MM.1S (cell line): ENCODE data around the gene ARAP3.

ENCODE experiments used
- DNase-seq: peaks from one replicate; pipeline ENCODE4 v3.0.0-alpha.2; 2015
- H2AFZ ChIP-seq: fragments of 300-600 bp; sonication (generic); 2 replicates; pipeline ENCODE4 v1.6.0; 2016; ENCODE audit warnings: antibody characterized with exemption, low read length
- H3F3A ChIP-seq: fragments of 300-600 bp; sonication (generic); 2 replicates; pipeline ENCODE4 v1.6.1; 2016; ENCODE audit warnings: mild to moderate bottlenecking, antibody characterized with exemption, low read length, moderate library complexity, mixed read lengths; ENCODE audit not compliant: insufficient read depth
- H3K27ac ChIP-seq: fragments of 300-600 bp; sonication (generic); 2 replicates; pipeline ENCODE4 v1.5.1; 2016; ENCODE audit warnings: mild to moderate bottlenecking, low read length
- H3K27me3 ChIP-seq: fragments of 300-600 bp; sonication (generic); replicated peaks from 2 replicates; pipeline ENCODE4 v1.6.0; 2016; ENCODE audit warnings: low read length; ENCODE audit not compliant: insufficient read depth
- H3K36me3 ChIP-seq: fragments of 300-600 bp; sonication (generic); replicated peaks from 2 replicates; pipeline ENCODE4 v1.6.1; 2016; ENCODE audit warnings: mild to moderate bottlenecking, low read length, mixed read lengths; ENCODE audit not compliant: insufficient read depth
- H3K4me1 ChIP-seq: fragments of 300-600 bp; sonication (generic); 2 replicates; pipeline ENCODE4 v1.6.1; 2016; ENCODE audit warnings: low read length, mixed read lengths
- H3K4me2 ChIP-seq: fragments of 300-600 bp; sonication (generic); 2 replicates; pipeline ENCODE4 v1.6.0; 2016; ENCODE audit warnings: low read depth, low read length
- H3K4me3 ChIP-seq: fragments of 300-600 bp; sonication (generic); 2 replicates; pipeline ENCODE4 v1.5.1; 2016; ENCODE audit warnings: low read length, mixed read lengths
- H3K79me2 ChIP-seq: fragments of 300-600 bp; sonication (generic); 2 replicates; pipeline ENCODE4 v1.6.1; 2016; ENCODE audit warnings: mixed run types, low read length, mixed read lengths
- H3K9ac ChIP-seq: fragments of 300-600 bp; sonication (generic); 2 replicates; pipeline ENCODE4 v1.6.1; 2016; ENCODE audit warnings: low read length, mixed read lengths
- H3K9me2 ChIP-seq: fragments of 300-600 bp; sonication (generic); replicated peaks from 2 replicates; pipeline ENCODE4 v1.6.1; 2016; ENCODE audit warnings: mild to moderate bottlenecking, low read length, mixed read lengths; ENCODE audit not compliant: insufficient read depth
- H3K9me3 ChIP-seq: fragments of 300-600 bp; sonication (generic); replicated peaks from 2 replicates; pipeline ENCODE4 v1.6.1; 2016; ENCODE audit warnings: mild to moderate bottlenecking, low read length, mixed read lengths; ENCODE audit not compliant: insufficient read depth
- H4K20me1 ChIP-seq: fragments of 300-600 bp; sonication (generic); 2 replicates; pipeline ENCODE4 v1.6.1; 2016; ENCODE audit warnings: mild to moderate bottlenecking, low read length, moderate library complexity, mixed read lengths; ENCODE audit not compliant: insufficient read depth
- EZH2 ChIP-seq: fragments of 300-600 bp; sonication (generic); optimal IDR thresholded peaks from 2 replicates; pipeline ENCODE3; 2017; ENCODE audit warnings: low read depth, mild to moderate bottlenecking, antibody characterized with exemption, low read length, mixed read lengths
- EZH2phosphoT487 ChIP-seq: fragments of 300-600 bp; sonication (generic); IDR thresholded peaks from 2 replicates; pipeline ENCODE4 v1.6.1; 2018; ENCODE audit warnings: antibody characterized with exemption, low read length
- TF ChIP-seq, protein P1 (sequence below): fragments of 300-600 bp; sonication (generic); IDR thresholded peaks from 2 replicates; pipeline ENCODE4 v1.5.1; 2016; ENCODE audit warnings: antibody characterized with exemption, low read length, mixed read lengths

Gene ARAP3

DNA sequence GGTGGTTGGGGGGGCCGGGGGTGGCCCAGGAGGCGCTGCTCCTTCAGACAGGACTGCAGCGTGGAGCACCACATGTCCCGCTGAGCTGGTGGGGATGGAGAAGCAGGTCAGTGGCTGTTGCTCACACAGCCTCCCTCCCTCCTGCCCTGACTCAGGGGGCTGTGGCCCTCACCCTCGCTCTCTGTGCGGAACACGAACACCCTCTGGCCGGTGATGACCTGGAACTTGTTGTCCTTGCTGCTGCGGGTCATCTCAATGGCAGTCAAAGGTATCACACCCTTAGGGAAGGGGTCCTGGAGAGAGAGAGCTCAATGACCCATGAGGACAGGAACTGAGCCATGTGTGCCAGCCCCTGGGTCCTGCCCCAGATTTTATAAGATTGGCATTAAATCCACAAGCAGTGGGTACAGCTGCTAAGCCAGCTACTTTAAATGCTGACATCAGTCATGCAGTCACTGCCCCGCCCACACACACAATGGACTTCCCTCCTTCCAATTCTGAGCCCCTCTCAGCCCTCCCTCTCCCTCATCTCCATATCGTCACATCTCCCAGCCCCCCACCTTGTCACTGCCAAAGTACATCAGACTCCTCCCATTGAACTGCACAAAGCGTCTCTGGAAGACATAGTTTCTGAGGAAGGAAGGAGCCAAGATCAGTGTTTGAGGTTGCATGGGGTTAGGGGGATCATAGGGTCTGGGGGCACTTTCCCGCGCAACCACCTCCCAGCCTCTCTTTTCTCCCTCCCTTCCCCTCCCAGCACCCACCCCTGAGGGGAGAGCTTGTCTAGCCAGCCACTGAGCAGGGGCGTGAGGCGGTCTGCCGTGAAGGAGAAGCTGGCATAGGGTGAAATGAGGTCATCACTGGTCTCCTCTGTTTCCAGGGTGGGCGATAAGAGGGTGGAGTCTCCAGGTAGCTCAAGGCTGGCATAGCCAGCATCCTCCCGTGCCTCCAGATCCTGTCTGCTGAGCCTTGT, 8.9 kb downstream of the ARAP3 start:
- no peak overlapping the region for H3K9ac ChIP-seq
- no peaks in the 10 kb centered on the region for H4K20me1 ChIP-seq
- H3K9me3 ChIP-seq: no peaks in the 10 kb centered on the region
- no peaks in the 10 kb centered on the region; the same call in 1 of the 2 replicates for H3K27me3 ChIP-seq
- H3K79me2 ChIP-seq: no peaks in the 10 kb centered on the region
- TF ChIP-seq EZH2 (no peak), EZH2phosphoT487 (no peak)
- TF ChIP-seq, protein P1, sequence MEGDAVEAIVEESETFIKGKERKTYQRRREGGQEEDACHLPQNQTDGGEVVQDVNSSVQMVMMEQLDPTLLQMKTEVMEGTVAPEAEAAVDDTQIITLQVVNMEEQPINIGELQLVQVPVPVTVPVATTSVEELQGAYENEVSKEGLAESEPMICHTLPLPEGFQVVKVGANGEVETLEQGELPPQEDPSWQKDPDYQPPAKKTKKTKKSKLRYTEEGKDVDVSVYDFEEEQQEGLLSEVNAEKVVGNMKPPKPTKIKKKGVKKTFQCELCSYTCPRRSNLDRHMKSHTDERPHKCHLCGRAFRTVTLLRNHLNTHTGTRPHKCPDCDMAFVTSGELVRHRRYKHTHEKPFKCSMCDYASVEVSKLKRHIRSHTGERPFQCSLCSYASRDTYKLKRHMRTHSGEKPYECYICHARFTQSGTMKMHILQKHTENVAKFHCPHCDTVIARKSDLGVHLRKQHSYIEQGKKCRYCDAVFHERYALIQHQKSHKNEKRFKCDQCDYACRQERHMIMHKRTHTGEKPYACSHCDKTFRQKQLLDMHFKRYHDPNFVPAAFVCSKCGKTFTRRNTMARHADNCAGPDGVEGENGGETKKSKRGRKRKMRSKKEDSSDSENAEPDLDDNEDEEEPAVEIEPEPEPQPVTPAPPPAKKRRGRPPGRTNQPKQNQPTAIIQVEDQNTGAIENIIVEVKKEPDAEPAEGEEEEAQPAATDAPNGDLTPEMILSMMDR: no peak
- no peaks in the 10 kb centered on the region for H3K9me2 ChIP-seq
- no peak for DNase-seq
- no peak overlapping the region for H2AFZ ChIP-seq
- no peak overlapping the region for H3K4me3 ChIP-seq
- no peaks in the 10 kb centered on the region for H3K4me1 ChIP-seq
- no peak overlapping the region for H3K27ac ChIP-seq
- H3K36me3 ChIP-seq: no peaks in the 10 kb centered on the region
- H3F3A ChIP-seq: no peaks in the 10 kb centered on the region
- H3K4me2 ChIP-seq: no peak overlapping the region

DNA sequence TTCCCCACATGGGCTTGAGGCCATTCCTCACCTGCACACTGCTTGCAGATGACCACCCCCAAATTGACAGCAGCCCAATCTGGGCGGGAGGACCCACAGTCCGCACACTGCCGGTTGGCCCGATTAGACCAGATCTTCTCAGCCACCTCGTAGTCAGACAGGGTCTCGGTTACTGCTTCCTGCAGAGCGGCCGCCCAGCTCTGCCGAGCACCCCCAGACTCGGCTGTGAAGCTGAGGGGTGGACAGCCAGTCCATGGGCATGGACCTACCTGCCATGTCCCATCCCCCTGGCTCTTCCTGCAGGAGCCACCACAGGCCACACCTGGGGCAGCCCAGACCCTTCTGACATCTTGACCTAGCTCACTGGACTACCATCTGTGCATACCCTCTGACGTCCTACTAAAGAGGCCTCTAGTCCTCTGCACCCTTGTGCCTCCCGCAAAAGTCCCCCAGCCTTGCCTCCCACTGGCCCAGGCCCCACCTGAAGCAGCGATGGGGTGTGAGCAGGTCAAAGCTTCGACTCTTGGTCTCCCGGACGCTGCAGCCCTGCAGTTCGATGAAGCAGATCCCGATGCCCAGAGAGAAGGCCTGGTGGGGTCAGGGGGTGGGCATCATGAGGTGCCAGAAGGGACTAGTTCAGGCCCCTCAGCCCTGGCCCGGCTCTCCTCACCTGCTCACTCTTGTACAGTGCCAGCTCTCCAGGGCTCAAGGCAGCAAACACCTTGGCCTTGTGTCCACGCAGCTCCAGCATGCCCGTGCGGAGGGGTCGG, 9.8 kb downstream of the ARAP3 start:
- no peaks in the 10 kb centered on the region for H3K79me2 ChIP-seq
- no peaks in the 10 kb centered on the region for H3K36me3 ChIP-seq

DNA sequence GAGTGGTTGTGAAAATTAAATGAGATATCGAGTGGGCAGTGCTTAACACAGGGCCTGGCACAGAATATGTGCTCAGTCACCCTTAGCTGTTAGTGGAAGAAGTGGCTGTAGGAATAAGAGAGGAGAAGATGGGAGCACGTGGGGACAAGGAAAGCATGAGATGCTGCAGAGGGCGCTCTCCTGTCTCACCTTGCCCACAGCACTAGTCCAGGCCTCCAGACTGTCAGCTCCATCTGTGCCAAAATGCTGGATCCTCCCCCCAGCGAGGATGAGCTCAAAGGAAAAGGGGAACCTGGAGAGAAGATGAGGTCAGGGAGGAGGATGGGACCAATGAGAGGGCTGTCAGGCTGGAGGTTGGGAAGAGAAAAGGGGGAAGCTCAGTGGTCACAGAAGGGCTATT, 12.5 kb downstream of the ARAP3 start:
- Histone ChIP-seq H3K9me3 (no peaks in the 10 kb centered on the region), H3K36me3 (no peaks in the 10 kb centered on the region), H3K4me2 (no peak overlapping the region), H4K20me1 (no peaks in the 10 kb centered on the region), H3K9me2 (no peaks in the 10 kb centered on the region), H3K9ac (no peak overlapping the region), H3K4me1 (no peaks in the 10 kb centered on the region), H3F3A (no peaks in the 10 kb centered on the region), H3K4me3 (no peak overlapping the region), H3K79me2 (no peaks in the 10 kb centered on the region), H3K27ac (no peak overlapping the region), H3K27me3 (no peaks in the 10 kb centered on the region), H2AFZ (0 out of 2 replicates have a peak overlapping the region, but pooled peaks have one; percentile 21)
- TF ChIP-seq, protein P1: peak; percentile 7; the same call in 1 of the 2 replicates
- no peak for TF ChIP-seq EZH2
- DNase-seq: no peak

More for the DNA sequence above, 9.8 kb downstream of the ARAP3 start:
- H3K27me3 ChIP-seq: no peaks in the 10 kb centered on the region; the same call in 1 of the 2 replicates
- H3K9me3 ChIP-seq: no peaks in the 10 kb centered on the region
- no peaks in the 10 kb centered on the region for H3F3A ChIP-seq
- no peaks in the 10 kb centered on the region for H3K4me1 ChIP-seq
- no peak overlapping the region for H2AFZ ChIP-seq
- no peak overlapping the region for H3K4me3 ChIP-seq
- no peak overlapping the region for H3K4me2 ChIP-seq
- H4K20me1 ChIP-seq: no peaks in the 10 kb centered on the region
- H3K9me2 ChIP-seq: no peaks in the 10 kb centered on the region
- TF ChIP-seq, protein P1: no peak
- TF ChIP-seq EZH2phosphoT487: no peak
- no peak for TF ChIP-seq EZH2
- no peak overlapping the region for H3K9ac ChIP-seq
- DNase-seq: no peak
- no peak overlapping the region for H3K27ac ChIP-seq
